ENCODE data around the gene AFF2.
A peak's percentile ranks its signal among the peaks of the same experiment; 100 is the strongest.

Gene AFF2

DNA sequence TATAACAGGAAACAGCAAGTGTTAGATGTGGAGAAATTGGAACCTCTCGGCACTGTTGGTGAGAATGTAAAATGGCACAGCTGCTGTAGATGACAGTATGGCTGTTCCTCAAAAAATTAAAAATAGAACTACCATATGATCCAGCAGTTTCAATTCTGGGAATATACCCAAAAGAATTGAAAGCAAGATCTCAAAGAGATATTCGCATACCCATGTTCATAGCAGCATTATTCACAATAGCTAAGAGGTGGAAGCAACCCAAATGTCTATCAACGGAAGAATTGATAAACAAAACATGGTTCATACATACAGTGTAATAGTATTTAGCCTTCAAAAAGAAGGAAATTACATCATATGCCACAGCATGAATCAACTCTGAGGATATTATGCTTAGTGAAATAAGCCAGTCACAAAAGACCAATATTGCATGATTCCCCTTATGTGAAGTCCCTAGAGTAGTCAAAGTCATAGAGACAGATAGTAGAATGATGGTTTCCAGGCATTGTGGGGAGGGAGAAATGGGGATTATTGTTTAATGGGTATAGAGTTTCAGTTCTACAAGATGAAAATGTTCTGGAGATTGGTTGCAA, 537.0 kb downstream of the AFF2 start:
- no peak for DNase-seq
- POLR2A ChIA-PET, result no interaction called here
- H3K27ac ChIP-seq (ENCODE audit: insufficient read depth in 1 of 2, low read depth in 1 of 2, low read length in 2 of 2, poor library complexity in 1 of 2, severe bottlenecking in 2 of 2), result no peak overlapping the region

DNA sequence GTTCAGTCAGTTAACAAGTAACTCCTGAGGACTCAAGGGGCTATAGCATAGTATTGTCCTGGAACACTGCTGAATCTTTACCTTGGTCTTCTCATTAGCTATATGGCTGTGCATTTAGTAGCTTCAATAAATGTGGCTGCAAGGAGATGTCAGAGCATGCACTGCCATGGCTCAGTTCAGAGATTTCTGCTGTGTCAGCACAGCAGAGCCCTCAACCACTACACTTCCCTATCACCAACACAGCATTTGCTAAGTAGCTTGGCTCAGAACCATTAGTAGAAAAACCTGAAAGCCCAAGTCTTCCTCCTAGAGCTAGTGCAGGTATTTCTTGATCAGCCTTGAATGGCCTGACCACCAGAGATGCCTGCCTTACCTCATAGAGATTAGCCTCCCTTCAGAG, 538.6 kb downstream of the AFF2 start:
- Histone ChIP-seq H3K9me3 (ENCODE audit: control extremely low read depth in 1 of 5, control insufficient read depth in 4 of 5, insufficient read depth in 2 of 5, low read depth in 1 of 5, low read length in 4 of 5) (no peaks in the 10 kb centered on the region), H3K4me3 (ENCODE audit: control insufficient read depth in 1 of 7, extremely low read depth in 1 of 7, insufficient read depth in 4 of 7, low read depth in 2 of 7, low read length in 6 of 7) (no peak overlapping the region), H3K27me3 (replicated peaks in 2 of 5; ENCODE audit: control insufficient read depth in 4 of 5, insufficient read depth in 5 of 5, low read length in 4 of 5) (no peaks in the 10 kb centered on the region), H3K4me1 (ENCODE audit: control extremely low read depth in 1 of 4, control insufficient read depth in 4 of 4, insufficient read depth in 4 of 4, low read length in 3 of 4) (no peaks in the 10 kb centered on the region), H3K36me3 (ENCODE audit: control insufficient read depth in 4 of 4, insufficient read depth in 4 of 4, low read length in 3 of 4) (no peaks in the 10 kb centered on the region), H3K27ac (ENCODE audit: insufficient read depth in 1 of 2, low read depth in 1 of 2, low read length in 2 of 2, poor library complexity in 1 of 2, severe bottlenecking in 2 of 2) (no peak overlapping the region)
- POLR2A ChIA-PET, result no interaction called here
- CTCF ChIA-PET, result no interaction called here
- DNase-seq, result peak in 1 of 3 donors; percentile 3

More for the DNA sequence above, 537.0 kb downstream of the AFF2 start:
- Histone ChIP-seq H3K4me3 (ENCODE audit: control insufficient read depth in 1 of 7, extremely low read depth in 1 of 7, insufficient read depth in 4 of 7, low read depth in 2 of 7, low read length in 6 of 7) (no peak overlapping the region), H3K4me1 (ENCODE audit: control extremely low read depth in 1 of 4, control insufficient read depth in 4 of 4, insufficient read depth in 4 of 4, low read length in 3 of 4) (no peaks in the 10 kb centered on the region), H3K9me3 (ENCODE audit: control extremely low read depth in 1 of 5, control insufficient read depth in 4 of 5, insufficient read depth in 2 of 5, low read depth in 1 of 5, low read length in 4 of 5) (no peaks in the 10 kb centered on the region), H3K27me3 (replicated peaks in 2 of 5; ENCODE audit: control insufficient read depth in 4 of 5, insufficient read depth in 5 of 5, low read length in 4 of 5) (no peaks in the 10 kb centered on the region), H3K36me3 (ENCODE audit: control insufficient read depth in 4 of 4, insufficient read depth in 4 of 4, low read length in 3 of 4) (no peaks in the 10 kb centered on the region)
- CTCF ChIA-PET, result interaction anchor here (0.5 kb wide), 1 partner anchor 758 kb away, joined by 3 read pairs; no protein-coding TSS in a partner anchor
- 100% methylated on average over 1 of the region's 3 CpGs for WGBS (ENCODE audit: insufficient coverage)

DNA sequence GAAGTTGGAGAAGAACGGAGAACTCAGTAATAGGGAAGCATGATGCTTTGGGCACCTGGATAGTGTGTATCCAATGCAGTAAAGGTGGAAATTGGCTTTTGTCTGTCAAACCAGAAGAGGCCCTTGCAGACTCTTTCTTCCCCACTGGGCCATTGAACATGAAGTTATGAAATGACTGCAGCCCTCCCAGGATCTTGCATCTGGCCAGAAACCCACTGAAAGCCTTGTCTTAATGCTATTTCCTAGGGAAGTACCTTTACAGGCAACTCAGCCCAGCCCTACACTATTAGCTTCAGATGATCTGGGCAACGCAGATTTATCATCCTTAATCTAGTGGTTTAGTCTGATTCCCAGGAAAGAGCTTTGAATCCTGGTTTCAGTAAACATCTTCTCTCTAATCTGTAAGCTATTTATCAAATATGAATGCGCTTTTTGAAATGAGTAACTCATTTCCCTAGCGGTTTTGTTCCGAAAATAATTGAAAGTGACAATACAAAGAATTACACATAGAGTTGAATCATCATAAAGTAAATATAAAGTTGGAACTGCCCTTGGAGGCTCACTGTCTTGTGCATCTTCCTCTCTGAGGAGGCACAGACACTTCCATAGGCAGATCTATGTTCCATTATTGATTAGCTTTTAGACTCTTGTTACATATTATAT, 540.6 kb downstream of the AFF2 start:
- Histone ChIP-seq H3K27me3 (replicated peaks in 2 of 5; ENCODE audit: control insufficient read depth in 4 of 5, insufficient read depth in 5 of 5, low read length in 4 of 5) (no peaks in the 10 kb centered on the region), H3K4me3 (ENCODE audit: control insufficient read depth in 1 of 7, extremely low read depth in 1 of 7, insufficient read depth in 4 of 7, low read depth in 2 of 7, low read length in 6 of 7) (no peak overlapping the region), H3K36me3 (ENCODE audit: control insufficient read depth in 4 of 4, insufficient read depth in 4 of 4, low read length in 3 of 4) (no peaks in the 10 kb centered on the region), H3K27ac (ENCODE audit: insufficient read depth in 1 of 2, low read depth in 1 of 2, low read length in 2 of 2, poor library complexity in 1 of 2, severe bottlenecking in 2 of 2) (no peak overlapping the region), H3K4me1 (ENCODE audit: control extremely low read depth in 1 of 4, control insufficient read depth in 4 of 4, insufficient read depth in 4 of 4, low read length in 3 of 4) (no peaks in the 10 kb centered on the region), H3K9me3 (ENCODE audit: control extremely low read depth in 1 of 5, control insufficient read depth in 4 of 5, insufficient read depth in 2 of 5, low read depth in 1 of 5, low read length in 4 of 5) (no peaks in the 10 kb centered on the region)
- DNase-seq, result no peak
- WGBS (ENCODE audit: insufficient coverage), result 87% methylated on average over 2 of the region's 5 CpGs
- POLR2A ChIA-PET, result no interaction called here
- CTCF ChIA-PET, result no interaction called here

DNA sequence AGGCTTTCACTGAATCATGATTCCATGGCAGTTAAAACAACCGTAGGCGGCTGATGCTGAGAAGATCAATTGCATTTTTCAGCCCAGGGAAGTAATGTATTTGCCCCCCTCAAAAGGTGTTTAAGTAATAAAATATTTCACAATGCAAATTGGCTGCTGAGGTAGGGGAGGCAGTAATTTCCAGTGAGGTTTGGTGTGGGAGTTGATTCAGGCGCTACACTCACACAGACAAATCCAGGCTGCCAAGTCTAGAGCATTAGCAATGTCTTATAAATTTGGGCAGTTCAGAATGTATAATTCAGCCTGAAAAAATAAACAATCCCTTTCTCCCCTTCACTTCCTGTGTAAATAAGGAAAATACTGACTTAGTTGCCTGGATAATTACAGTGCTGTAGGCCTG, 543.0 kb downstream of the AFF2 start:
- Histone ChIP-seq H3K27me3 (replicated peaks in 2 of 5; ENCODE audit: control insufficient read depth in 4 of 5, insufficient read depth in 5 of 5, low read length in 4 of 5) (no peaks in the 10 kb centered on the region), H3K36me3 (ENCODE audit: control insufficient read depth in 4 of 4, insufficient read depth in 4 of 4, low read length in 3 of 4) (no peaks in the 10 kb centered on the region), H3K27ac (ENCODE audit: insufficient read depth in 1 of 2, low read depth in 1 of 2, low read length in 2 of 2, poor library complexity in 1 of 2, severe bottlenecking in 2 of 2) (no peak overlapping the region), H3K4me1 (ENCODE audit: control extremely low read depth in 1 of 4, control insufficient read depth in 4 of 4, insufficient read depth in 4 of 4, low read length in 3 of 4) (no peaks in the 10 kb centered on the region), H3K9me3 (ENCODE audit: control extremely low read depth in 1 of 5, control insufficient read depth in 4 of 5, insufficient read depth in 2 of 5, low read depth in 1 of 5, low read length in 4 of 5) (no peaks in the 10 kb centered on the region), H3K4me3 (ENCODE audit: control insufficient read depth in 1 of 7, extremely low read depth in 1 of 7, insufficient read depth in 4 of 7, low read depth in 2 of 7, low read length in 6 of 7) (no peak overlapping the region)
- CTCF ChIA-PET, result no interaction called here
- 60% methylated on average over 1 of the region's 3 CpGs for WGBS (ENCODE audit: insufficient coverage)
- DNase-seq, result no peak
- POLR2A ChIA-PET, result no interaction called here

DNA sequence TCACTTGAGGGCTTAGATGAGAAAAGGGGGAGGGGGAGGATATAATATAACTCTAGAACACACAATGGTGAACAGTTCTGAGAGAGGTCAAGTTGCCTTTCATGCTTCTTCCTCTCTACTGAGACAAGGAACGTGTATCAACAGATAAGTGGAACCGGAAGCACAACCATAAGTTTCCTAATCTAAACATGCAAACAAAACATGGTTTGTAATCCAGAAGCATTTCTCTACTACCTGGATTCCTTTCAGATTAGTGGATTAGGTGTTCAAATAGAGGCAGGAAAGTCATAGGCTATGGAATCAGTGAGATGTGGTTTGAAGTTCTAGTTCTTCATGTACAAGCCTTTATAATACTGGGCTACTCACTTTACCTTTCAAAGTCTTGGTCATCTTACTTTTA, 544.1 kb downstream of the AFF2 start:
- WGBS (ENCODE audit: insufficient coverage), result no CpG with 5 or more reads among the region's 2 CpGs
- no peaks in the 10 kb centered on the region for H3K9me3 ChIP-seq (ENCODE audit: control extremely low read depth in 1 of 5, control insufficient read depth in 4 of 5, insufficient read depth in 2 of 5, low read depth in 1 of 5, low read length in 4 of 5)
- H3K27me3 ChIP-seq (replicated peaks in 2 of 5; ENCODE audit: control insufficient read depth in 4 of 5, insufficient read depth in 5 of 5, low read length in 4 of 5), result no peaks in the 10 kb centered on the region
- no peaks in the 10 kb centered on the region for H3K4me1 ChIP-seq (ENCODE audit: control extremely low read depth in 1 of 4, control insufficient read depth in 4 of 4, insufficient read depth in 4 of 4, low read length in 3 of 4)
- ChIA-PET POLR2A (no interaction called here), CTCF (no interaction called here)
- DNase-seq, result no peak
- no peak overlapping the region for H3K4me3 ChIP-seq (ENCODE audit: control insufficient read depth in 1 of 7, extremely low read depth in 1 of 7, insufficient read depth in 4 of 7, low read depth in 2 of 7, low read length in 6 of 7)
- no peaks in the 10 kb centered on the region for H3K36me3 ChIP-seq (ENCODE audit: control insufficient read depth in 4 of 4, insufficient read depth in 4 of 4, low read length in 3 of 4)
- no peak overlapping the region for H3K27ac ChIP-seq (ENCODE audit: insufficient read depth in 1 of 2, low read depth in 1 of 2, low read length in 2 of 2, poor library complexity in 1 of 2, severe bottlenecking in 2 of 2)

DNA sequence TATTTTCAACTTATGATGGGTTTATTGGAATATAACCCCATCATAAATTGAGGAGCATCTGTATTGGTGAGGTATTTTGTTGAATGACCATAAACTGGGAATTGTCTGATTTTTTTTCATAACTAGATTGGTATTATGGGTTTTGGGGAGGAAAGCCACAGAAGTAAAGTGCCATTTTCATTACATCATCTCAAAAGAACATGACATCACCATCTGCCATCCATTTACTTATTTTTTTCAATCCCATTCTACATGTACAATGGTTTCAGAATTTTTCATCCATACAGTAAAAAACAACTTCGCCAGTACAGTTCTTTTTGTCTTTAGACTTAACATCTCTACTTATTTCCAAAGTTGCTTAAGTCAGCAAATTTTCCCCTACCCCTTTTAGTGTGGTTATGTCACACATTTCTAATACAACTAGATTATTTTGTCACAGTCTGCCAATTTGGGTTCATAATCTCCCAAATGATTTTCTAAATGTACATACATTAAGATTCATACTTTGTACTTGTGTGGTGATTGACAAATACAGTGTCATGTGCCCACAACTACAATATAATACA, 545.3 kb downstream of the AFF2 start:
- Histone ChIP-seq H3K4me3 (ENCODE audit: control insufficient read depth in 1 of 7, extremely low read depth in 1 of 7, insufficient read depth in 4 of 7, low read depth in 2 of 7, low read length in 6 of 7) (no peak overlapping the region), H3K27me3 (replicated peaks in 2 of 5; ENCODE audit: control insufficient read depth in 4 of 5, insufficient read depth in 5 of 5, low read length in 4 of 5) (no peaks in the 10 kb centered on the region), H3K9me3 (ENCODE audit: control extremely low read depth in 1 of 5, control insufficient read depth in 4 of 5, insufficient read depth in 2 of 5, low read depth in 1 of 5, low read length in 4 of 5) (no peaks in the 10 kb centered on the region), H3K4me1 (ENCODE audit: control extremely low read depth in 1 of 4, control insufficient read depth in 4 of 4, insufficient read depth in 4 of 4, low read length in 3 of 4) (no peaks in the 10 kb centered on the region), H3K36me3 (ENCODE audit: control insufficient read depth in 4 of 4, insufficient read depth in 4 of 4, low read length in 3 of 4) (no peaks in the 10 kb centered on the region), H3K27ac (ENCODE audit: insufficient read depth in 1 of 2, low read depth in 1 of 2, low read length in 2 of 2, poor library complexity in 1 of 2, severe bottlenecking in 2 of 2) (no peak overlapping the region)
- CTCF ChIA-PET, result no interaction called here
- no peak for DNase-seq
- 78% methylated on average over 1 of the region's 1 CpG for WGBS (ENCODE audit: insufficient coverage)
- POLR2A ChIA-PET, result no interaction called here
